NCI-H1417 (cell line): ENCODE data around the gene HS6ST1.

ENCODE experiments used
- DNase-seq, 3 experiments: peaks; one replicate each; lab custom pipeline; 2025; lab: John Stamatoyannopoulos, UW

HS6ST1 gene

GRCh38 chr2:128348701-128349100 lies 30.0 kb upstream of the HS6ST1 start:
- no peak for DNase-seq

- no peak for DNase-seq
Measured at GRCh38 chr2:128347701-128348539, 29.3 kb upstream of the HS6ST1 start.

GRCh38 chr2:128347171-128347558 lies 28.5 kb upstream of the HS6ST1 start:
- DNase-seq = no peak

GRCh38 chr2:128346291-128347170 lies 27.9 kb upstream of the HS6ST1 start:
- no peak for DNase-seq

- DNase-seq = no peak
Measured at GRCh38 chr2:128345436-128346165, 26.9 kb upstream of the HS6ST1 start.

GRCh38 chr2:128344101-128344500 lies 25.4 kb upstream of the HS6ST1 start:
- no peak for DNase-seq

- DNase-seq = no peak
Measured at GRCh38 chr2:128343459-128343858, 24.8 kb upstream of the HS6ST1 start.

GRCh38 chr2:128342550-128342949 lies 23.9 kb upstream of the HS6ST1 start:
- no peak for DNase-seq

GRCh38 chr2:128341621-128342020 lies 23.0 kb upstream of the HS6ST1 start:
- no peak for DNase-seq

- DNase-seq = no peak
Measured at GRCh38 chr2:128332091-128332634, 13.5 kb upstream of the HS6ST1 start.

- no peak for DNase-seq
Measured at GRCh38 chr2:128330583-128330982, 11.9 kb upstream of the HS6ST1 start.

GRCh38 chr2:128329607-128330006 lies 10.9 kb upstream of the HS6ST1 start:
- DNase-seq = no peak

GRCh38 chr2:128327180-128327964 lies 8.7 kb upstream of the HS6ST1 start:
- DNase-seq = no peak

GRCh38 chr2:128326346-128326745 lies 7.7 kb upstream of the HS6ST1 start:
- DNase-seq = no peak

GRCh38 chr2:128325611-128326181 lies 7.0 kb upstream of the HS6ST1 start:
- no peak for DNase-seq

GRCh38 chr2:128324897-128325410 lies 6.3 kb upstream of the HS6ST1 start:
- no peak for DNase-seq

GRCh38 chr2:128324008-128324896 lies 5.6 kb upstream of the HS6ST1 start:
- no peak for DNase-seq

GRCh38 chr2:128323555-128323931 lies 4.9 kb upstream of the HS6ST1 start:
- no peak for DNase-seq

GRCh38 chr2:128322715-128323554 lies 4.3 kb upstream of the HS6ST1 start:
- DNase-seq = no peak
